ENCODE measurements around the gene METTL13. TPM values are rescaled to one million over a fixed set of nuclear protein-coding genes. Genes with fewer than 3 reads are reported as not detected.

Gene METTL13
- total and polyA plus RNA-seq, 2 of the 8 experiments (the other 6 are each of a cell fraction or from before 2014, with no cell fraction given): 38.1 to 66.3 TPM

DNA sequence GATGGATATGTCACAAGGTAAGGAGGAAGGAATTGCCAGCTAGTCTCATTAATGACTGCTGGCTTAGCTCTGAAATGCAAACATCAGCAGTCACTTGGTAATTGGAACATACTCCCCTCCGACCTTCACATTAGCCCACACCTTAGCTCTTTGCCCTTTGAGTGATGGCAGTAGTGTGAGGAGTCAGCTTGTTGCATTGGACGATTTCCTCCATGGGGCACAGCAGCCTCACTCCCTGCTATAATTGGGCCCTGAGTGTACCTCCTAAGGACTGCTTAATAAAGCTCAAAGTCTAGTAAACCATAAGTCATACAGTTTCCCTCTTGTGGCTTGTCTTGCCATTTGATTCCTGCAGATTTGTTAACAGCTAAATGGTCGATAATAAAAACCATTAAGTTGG lies 19.4 kb downstream of the METTL13 start (continued):
- TF ChIP-seq, protein P1, sequence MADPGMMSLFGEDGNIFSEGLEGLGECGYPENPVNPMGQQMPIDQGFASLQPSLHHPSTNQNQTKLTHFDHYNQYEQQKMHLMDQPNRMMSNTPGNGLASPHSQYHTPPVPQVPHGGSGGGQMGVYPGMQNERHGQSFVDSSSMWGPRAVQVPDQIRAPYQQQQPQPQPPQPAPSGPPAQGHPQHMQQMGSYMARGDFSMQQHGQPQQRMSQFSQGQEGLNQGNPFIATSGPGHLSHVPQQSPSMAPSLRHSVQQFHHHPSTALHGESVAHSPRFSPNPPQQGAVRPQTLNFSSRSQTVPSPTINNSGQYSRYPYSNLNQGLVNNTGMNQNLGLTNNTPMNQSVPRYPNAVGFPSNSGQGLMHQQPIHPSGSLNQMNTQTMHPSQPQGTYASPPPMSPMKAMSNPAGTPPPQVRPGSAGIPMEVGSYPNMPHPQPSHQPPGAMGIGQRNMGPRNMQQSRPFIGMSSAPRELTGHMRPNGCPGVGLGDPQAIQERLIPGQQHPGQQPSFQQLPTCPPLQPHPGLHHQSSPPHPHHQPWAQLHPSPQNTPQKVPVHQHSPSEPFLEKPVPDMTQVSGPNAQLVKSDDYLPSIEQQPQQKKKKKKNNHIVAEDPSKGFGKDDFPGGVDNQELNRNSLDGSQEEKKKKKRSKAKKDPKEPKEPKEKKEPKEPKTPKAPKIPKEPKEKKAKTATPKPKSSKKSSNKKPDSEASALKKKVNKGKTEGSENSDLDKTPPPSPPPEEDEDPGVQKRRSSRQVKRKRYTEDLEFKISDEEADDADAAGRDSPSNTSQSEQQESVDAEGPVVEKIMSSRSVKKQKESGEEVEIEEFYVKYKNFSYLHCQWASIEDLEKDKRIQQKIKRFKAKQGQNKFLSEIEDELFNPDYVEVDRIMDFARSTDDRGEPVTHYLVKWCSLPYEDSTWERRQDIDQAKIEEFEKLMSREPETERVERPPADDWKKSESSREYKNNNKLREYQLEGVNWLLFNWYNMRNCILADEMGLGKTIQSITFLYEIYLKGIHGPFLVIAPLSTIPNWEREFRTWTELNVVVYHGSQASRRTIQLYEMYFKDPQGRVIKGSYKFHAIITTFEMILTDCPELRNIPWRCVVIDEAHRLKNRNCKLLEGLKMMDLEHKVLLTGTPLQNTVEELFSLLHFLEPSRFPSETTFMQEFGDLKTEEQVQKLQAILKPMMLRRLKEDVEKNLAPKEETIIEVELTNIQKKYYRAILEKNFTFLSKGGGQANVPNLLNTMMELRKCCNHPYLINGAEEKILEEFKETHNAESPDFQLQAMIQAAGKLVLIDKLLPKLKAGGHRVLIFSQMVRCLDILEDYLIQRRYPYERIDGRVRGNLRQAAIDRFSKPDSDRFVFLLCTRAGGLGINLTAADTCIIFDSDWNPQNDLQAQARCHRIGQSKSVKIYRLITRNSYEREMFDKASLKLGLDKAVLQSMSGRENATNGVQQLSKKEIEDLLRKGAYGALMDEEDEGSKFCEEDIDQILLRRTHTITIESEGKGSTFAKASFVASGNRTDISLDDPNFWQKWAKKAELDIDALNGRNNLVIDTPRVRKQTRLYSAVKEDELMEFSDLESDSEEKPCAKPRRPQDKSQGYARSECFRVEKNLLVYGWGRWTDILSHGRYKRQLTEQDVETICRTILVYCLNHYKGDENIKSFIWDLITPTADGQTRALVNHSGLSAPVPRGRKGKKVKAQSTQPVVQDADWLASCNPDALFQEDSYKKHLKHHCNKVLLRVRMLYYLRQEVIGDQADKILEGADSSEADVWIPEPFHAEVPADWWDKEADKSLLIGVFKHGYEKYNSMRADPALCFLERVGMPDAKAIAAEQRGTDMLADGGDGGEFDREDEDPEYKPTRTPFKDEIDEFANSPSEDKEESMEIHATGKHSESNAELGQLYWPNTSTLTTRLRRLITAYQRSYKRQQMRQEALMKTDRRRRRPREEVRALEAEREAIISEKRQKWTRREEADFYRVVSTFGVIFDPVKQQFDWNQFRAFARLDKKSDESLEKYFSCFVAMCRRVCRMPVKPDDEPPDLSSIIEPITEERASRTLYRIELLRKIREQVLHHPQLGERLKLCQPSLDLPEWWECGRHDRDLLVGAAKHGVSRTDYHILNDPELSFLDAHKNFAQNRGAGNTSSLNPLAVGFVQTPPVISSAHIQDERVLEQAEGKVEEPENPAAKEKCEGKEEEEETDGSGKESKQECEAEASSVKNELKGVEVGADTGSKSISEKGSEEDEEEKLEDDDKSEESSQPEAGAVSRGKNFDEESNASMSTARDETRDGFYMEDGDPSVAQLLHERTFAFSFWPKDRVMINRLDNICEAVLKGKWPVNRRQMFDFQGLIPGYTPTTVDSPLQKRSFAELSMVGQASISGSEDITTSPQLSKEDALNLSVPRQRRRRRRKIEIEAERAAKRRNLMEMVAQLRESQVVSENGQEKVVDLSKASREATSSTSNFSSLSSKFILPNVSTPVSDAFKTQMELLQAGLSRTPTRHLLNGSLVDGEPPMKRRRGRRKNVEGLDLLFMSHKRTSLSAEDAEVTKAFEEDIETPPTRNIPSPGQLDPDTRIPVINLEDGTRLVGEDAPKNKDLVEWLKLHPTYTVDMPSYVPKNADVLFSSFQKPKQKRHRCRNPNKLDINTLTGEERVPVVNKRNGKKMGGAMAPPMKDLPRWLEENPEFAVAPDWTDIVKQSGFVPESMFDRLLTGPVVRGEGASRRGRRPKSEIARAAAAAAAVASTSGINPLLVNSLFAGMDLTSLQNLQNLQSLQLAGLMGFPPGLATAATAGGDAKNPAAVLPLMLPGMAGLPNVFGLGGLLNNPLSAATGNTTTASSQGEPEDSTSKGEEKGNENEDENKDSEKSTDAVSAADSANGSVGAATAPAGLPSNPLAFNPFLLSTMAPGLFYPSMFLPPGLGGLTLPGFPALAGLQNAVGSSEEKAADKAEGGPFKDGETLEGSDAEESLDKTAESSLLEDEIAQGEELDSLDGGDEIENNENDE (IDR thresholded peaks at IDR 0.05; ENCODE audit: insufficient replicate concordance, low read length): no peak
- TF ChIP-seq RAD21 (IDR thresholded peaks at IDR 0.05 in 1 of 2, conservative IDR thresholded peaks at IDR 0.05 in 1 of 2; ENCODE audit: low read depth in 2 of 2, low read length in 2 of 2): no peak
